ENCODE results near the gene AXIN2.

DNA sequence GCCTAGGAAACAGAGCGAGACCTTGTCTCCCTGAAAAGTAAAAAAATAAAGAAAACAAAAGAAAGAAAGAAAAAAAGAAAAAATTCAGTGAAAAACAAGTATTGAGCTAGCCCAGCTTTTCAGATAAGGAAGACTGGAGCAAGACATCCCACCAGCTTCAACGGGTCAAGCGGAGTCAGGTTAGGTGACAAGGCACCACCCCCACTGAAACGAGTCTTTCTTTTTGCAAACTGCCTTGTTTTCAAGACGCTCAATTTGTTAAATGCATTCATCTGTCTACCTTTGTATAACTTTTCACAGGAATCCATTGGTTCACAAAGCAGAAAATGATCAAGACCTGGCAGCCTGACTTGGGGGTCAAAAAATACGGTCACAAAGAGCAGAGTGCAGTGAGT, 10.7 kb upstream of the AXIN2 start:
- TF ChIP-seq, protein P1, sequence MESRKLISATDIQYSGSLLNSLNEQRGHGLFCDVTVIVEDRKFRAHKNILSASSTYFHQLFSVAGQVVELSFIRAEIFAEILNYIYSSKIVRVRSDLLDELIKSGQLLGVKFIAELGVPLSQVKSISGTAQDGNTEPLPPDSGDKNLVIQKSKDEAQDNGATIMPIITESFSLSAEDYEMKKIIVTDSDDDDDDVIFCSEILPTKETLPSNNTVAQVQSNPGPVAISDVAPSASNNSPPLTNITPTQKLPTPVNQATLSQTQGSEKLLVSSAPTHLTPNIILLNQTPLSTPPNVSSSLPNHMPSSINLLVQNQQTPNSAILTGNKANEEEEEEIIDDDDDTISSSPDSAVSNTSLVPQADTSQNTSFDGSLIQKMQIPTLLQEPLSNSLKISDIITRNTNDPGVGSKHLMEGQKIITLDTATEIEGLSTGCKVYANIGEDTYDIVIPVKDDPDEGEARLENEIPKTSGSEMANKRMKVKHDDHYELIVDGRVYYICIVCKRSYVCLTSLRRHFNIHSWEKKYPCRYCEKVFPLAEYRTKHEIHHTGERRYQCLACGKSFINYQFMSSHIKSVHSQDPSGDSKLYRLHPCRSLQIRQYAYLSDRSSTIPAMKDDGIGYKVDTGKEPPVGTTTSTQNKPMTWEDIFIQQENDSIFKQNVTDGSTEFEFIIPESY (IDR thresholded peaks at IDR 0.05), result no peak
- TF ChIP-seq, protein P2, sequence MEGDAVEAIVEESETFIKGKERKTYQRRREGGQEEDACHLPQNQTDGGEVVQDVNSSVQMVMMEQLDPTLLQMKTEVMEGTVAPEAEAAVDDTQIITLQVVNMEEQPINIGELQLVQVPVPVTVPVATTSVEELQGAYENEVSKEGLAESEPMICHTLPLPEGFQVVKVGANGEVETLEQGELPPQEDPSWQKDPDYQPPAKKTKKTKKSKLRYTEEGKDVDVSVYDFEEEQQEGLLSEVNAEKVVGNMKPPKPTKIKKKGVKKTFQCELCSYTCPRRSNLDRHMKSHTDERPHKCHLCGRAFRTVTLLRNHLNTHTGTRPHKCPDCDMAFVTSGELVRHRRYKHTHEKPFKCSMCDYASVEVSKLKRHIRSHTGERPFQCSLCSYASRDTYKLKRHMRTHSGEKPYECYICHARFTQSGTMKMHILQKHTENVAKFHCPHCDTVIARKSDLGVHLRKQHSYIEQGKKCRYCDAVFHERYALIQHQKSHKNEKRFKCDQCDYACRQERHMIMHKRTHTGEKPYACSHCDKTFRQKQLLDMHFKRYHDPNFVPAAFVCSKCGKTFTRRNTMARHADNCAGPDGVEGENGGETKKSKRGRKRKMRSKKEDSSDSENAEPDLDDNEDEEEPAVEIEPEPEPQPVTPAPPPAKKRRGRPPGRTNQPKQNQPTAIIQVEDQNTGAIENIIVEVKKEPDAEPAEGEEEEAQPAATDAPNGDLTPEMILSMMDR (IDR thresholded peaks at IDR 0.05 in 2 of 3, conservative IDR thresholded peaks at IDR 0.05 in 1 of 3; ENCODE audit: control insufficient read depth in 2 of 3, extremely low read depth in 1 of 3, insufficient read depth in 1 of 3, low read depth in 3 of 3, low read length in 3 of 3), result no peak
- TF ChIP-seq CEBPB (IDR thresholded peaks at IDR 0.05; ENCODE audit: borderline replicate concordance in 1 of 2, low read depth in 2 of 2, low read length in 2 of 2) (no peak), EZH2 (IDR thresholded peaks at IDR 0.05; ENCODE audit: borderline replicate concordance, control insufficient read depth, low read depth, low read length) (no peak), ATF7 (IDR thresholded peaks at IDR 0.05; ENCODE audit: low read depth) (no peak), SUPT20H (IDR thresholded peaks at IDR 0.05; ENCODE audit: borderline replicate concordance, control insufficient read depth, low read depth, low read length) (no peak), CREB1 (IDR thresholded peaks at IDR 0.05; ENCODE audit: low read depth) (no peak), EP300 (IDR thresholded peaks at IDR 0.05; ENCODE audit: borderline replicate concordance in 1 of 2, control insufficient read depth in 1 of 2, low read depth in 2 of 2, low read length in 2 of 2) (no peak), SRF (IDR thresholded peaks at IDR 0.05; ENCODE audit: low read depth in 2 of 2, low read length in 2 of 2) (no peak)
- TF ChIP-seq, protein P3, sequence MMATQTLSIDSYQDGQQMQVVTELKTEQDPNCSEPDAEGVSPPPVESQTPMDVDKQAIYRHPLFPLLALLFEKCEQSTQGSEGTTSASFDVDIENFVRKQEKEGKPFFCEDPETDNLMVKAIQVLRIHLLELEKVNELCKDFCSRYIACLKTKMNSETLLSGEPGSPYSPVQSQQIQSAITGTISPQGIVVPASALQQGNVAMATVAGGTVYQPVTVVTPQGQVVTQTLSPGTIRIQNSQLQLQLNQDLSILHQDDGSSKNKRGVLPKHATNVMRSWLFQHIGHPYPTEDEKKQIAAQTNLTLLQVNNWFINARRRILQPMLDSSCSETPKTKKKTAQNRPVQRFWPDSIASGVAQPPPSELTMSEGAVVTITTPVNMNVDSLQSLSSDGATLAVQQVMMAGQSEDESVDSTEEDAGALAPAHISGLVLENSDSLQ (IDR thresholded peaks at IDR 0.05), result no peak
- TF ChIP-seq, protein P4, sequence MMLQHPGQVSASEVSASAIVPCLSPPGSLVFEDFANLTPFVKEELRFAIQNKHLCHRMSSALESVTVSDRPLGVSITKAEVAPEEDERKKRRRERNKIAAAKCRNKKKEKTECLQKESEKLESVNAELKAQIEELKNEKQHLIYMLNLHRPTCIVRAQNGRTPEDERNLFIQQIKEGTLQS (IDR thresholded peaks at IDR 0.05; ENCODE audit: borderline replicate concordance, extremely low read depth, low read depth, low read length), result no peak
- TF ChIP-seq, protein P5, sequence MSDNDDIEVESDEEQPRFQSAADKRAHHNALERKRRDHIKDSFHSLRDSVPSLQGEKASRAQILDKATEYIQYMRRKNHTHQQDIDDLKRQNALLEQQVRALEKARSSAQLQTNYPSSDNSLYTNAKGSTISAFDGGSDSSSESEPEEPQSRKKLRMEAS (IDR thresholded peaks at IDR 0.05; ENCODE audit: low read depth, low read length), result no peak
